Trophoblast cell (in vitro differentiated cells and primary cell): ENCODE measurements around the gene PRPF18.

ENCODE experiments used
- DNase-seq, 2 donors: peaks; one replicate each; pipeline ENCODE4 v3.0.0-alpha.2; 2016
- H2AFZ ChIP-seq: 2 replicates; pipeline ENCODE4 v1.6.1; 2013; ENCODE audit warnings: low read length, moderate library complexity, mild to moderate bottlenecking; ENCODE audit not compliant: insufficient read depth, poor library complexity
- H2AK5ac ChIP-seq: 2 replicates; pipeline ENCODE4 v1.6.1; 2013; ENCODE audit warnings: mild to moderate bottlenecking, low read length
- H2BK120ac ChIP-seq: 2 replicates; pipeline ENCODE4 v1.6.1; 2013; ENCODE audit warnings: low read length, mild to moderate bottlenecking, moderate library complexity; ENCODE audit not compliant: insufficient read depth, poor library complexity
- H2BK12ac ChIP-seq: 2 replicates; pipeline ENCODE4 v1.6.1; 2013; ENCODE audit warnings: mild to moderate bottlenecking, low read length, moderate library complexity
- H2BK5ac ChIP-seq: 2 replicates; pipeline ENCODE4 v1.6.1; 2013; ENCODE audit warnings: low read length, low read depth, moderate library complexity, mild to moderate bottlenecking; ENCODE audit not compliant: poor library complexity
- H3K14ac ChIP-seq: 2 replicates; pipeline ENCODE4 v1.6.1; 2013; ENCODE audit warnings: mild to moderate bottlenecking, low read length
- H3K18ac ChIP-seq: 2 replicates; pipeline ENCODE4 v1.6.1; 2013; ENCODE audit warnings: mild to moderate bottlenecking, low read length
- H3K23ac ChIP-seq: 2 replicates; pipeline ENCODE4 v1.6.1; 2013; ENCODE audit warnings: low read length
- H3K27ac ChIP-seq: 2 replicates; pipeline ENCODE4 v1.5.1; 2013; ENCODE audit warnings: low read depth, mild to moderate bottlenecking, inconsistent platforms, low read length, moderate library complexity
- H3K27me3 ChIP-seq: 2 replicates; pipeline ENCODE4 v1.6.1; 2013; ENCODE audit warnings: inconsistent platforms, mild to moderate bottlenecking, low read length, moderate library complexity; ENCODE audit not compliant: insufficient read depth
- H3K36me3 ChIP-seq, 2 experiments: 1 replicate in 1 of 2; 2 replicates in 1 of 2; pipeline ENCODE4 v1.6.1; 2013; ENCODE audit warnings: low read length in 2 of 2, mild to moderate bottlenecking in 2 of 2, moderate library complexity in 1 of 2; ENCODE audit not compliant: insufficient read depth in 2 of 2, control insufficient read depth in 1 of 2
- H3K4ac ChIP-seq: 2 replicates; pipeline ENCODE4 v1.6.1; 2013; ENCODE audit warnings: low read depth, mild to moderate bottlenecking, low read length, moderate library complexity
- H3K4me1 ChIP-seq, 2 experiments: 1 replicate in 1 of 2; 2 replicates in 1 of 2; pipeline ENCODE4 v1.6.1; 2013; ENCODE audit warnings: low read length in 2 of 2, mild to moderate bottlenecking in 2 of 2, moderate library complexity in 1 of 2; ENCODE audit not compliant: insufficient read depth in 2 of 2, control insufficient read depth in 1 of 2
- H3K4me2 ChIP-seq: 2 replicates; pipeline ENCODE4 v1.6.1; 2013; ENCODE audit warnings: inconsistent platforms, mild to moderate bottlenecking, low read length, moderate library complexity
- H3K4me3 ChIP-seq: 2 replicates; pipeline ENCODE4 v1.5.1; 2013; ENCODE audit warnings: mild to moderate bottlenecking, low read depth, low read length, inconsistent platforms
- H3K79me1 ChIP-seq: one replicate; pipeline ENCODE4 v1.6.1; 2013; ENCODE audit warnings: low read length
- H3K79me2 ChIP-seq: 2 replicates; pipeline ENCODE4 v1.6.1; 2013; ENCODE audit warnings: low read length, mild to moderate bottlenecking; ENCODE audit not compliant: control insufficient read depth, insufficient read depth, poor library complexity
- H3K9ac ChIP-seq: 2 replicates; pipeline ENCODE4 v1.6.1; 2013; ENCODE audit warnings: mild to moderate bottlenecking, low read length
- H3K9me3 ChIP-seq: 2 replicates; pipeline ENCODE4 v1.6.1; 2013; ENCODE audit warnings: low read depth, mild to moderate bottlenecking, control low read depth, inconsistent platforms, low read length; ENCODE audit not compliant: insufficient read depth
- H4K12ac ChIP-seq: 2 replicates; pipeline ENCODE4 v1.6.1; 2013; ENCODE audit warnings: low read depth, mild to moderate bottlenecking, low read length, moderate library complexity
- H4K8ac ChIP-seq: 2 replicates; pipeline ENCODE4 v1.6.1; 2013; ENCODE audit warnings: low read depth, mild to moderate bottlenecking, low read length, moderate library complexity
- H4K91ac ChIP-seq: one replicate; pipeline ENCODE4 v1.6.1; 2013; ENCODE audit warnings: low read depth, mild to moderate bottlenecking, low read length, moderate library complexity
- WGBS: extraction: QIAGEN DNeasy Blood & Tissue Kit; methylation state at CpG from one replicate; pipeline ENCODE4 v1.1.7; 2013; ENCODE audit warnings: missing lambda C conversion rate; ENCODE audit not compliant: insufficient read length, insufficient coverage; ENCODE audit errors: extremely low coverage; 5-methylcytosine and 5-hydroxymethylcytosine counted together

Gene PRPF18

DNA sequence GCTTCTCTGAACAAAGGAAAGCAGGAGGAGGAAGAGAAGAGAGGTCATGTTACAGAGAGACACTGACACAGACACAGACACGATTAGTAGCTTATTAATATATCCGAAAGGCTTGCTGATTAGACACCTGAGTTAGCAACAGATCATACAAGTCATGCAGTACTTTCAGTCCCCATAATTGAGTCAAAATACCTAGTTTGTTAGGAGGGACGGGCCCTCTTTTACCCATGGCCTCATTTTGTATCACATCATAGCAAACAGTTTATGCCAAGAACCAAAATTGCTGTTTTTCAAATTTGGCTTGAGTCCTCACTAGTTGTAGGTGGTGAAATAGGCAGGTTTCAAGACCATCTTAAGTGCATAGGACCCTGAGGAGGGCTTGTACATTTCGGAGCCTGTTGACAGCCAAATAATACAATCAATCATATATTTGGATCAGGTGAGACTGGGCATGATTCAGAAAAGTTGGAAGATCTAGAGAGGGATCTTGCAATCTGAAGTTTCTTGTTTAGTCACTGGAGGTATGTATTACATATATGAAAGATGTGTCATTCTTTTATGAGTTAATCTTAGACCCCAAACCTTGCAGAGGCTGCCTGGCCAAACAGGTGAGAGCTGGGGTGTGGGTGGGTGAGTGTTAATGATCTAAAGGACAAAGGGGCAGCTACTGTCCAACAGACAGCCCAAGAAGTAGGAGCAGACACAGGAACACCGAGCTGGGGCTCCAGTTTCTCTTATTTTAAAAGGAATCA is 65.4 kb downstream of the PRPF18 start:
- no peak overlapping the region for H4K8ac ChIP-seq
- peaks cover 0 to 2% of the 10 kb centered on the region in 2 experiments for H3K4me1 ChIP-seq
- H3K14ac ChIP-seq = no peak overlapping the region
- no peak overlapping the region for H2BK120ac ChIP-seq
- no peak overlapping the region for H3K18ac ChIP-seq
- no peak overlapping the region for H2AK5ac ChIP-seq
- DNase-seq = no peak
- no peaks in the 10 kb centered on the region for H3K79me1 ChIP-seq
- H3K27ac ChIP-seq = no peak overlapping the region
- no peak overlapping the region for H3K4me3 ChIP-seq
- no peak overlapping the region for H2AFZ ChIP-seq
- H4K12ac ChIP-seq = no peak overlapping the region
- H3K79me2 ChIP-seq = no peaks in the 10 kb centered on the region
- H4K91ac ChIP-seq = no peak overlapping the region
- no peak overlapping the region for H2BK5ac ChIP-seq
- peaks cover 49 to 74% of the 10 kb centered on the region in 2 experiments for H3K36me3 ChIP-seq
- H3K9ac ChIP-seq = no peak overlapping the region
- no CpG with 5 or more reads among the region's 5 CpGs for WGBS
- no peak overlapping the region for H3K23ac ChIP-seq
- no peak overlapping the region for H2BK12ac ChIP-seq
- no peak overlapping the region for H3K4me2 ChIP-seq
- H3K27me3 ChIP-seq = no peaks in the 10 kb centered on the region
- H3K4ac ChIP-seq = no peak overlapping the region
- H3K9me3 ChIP-seq = peaks cover 3% of the 10 kb centered on the region

DNA sequence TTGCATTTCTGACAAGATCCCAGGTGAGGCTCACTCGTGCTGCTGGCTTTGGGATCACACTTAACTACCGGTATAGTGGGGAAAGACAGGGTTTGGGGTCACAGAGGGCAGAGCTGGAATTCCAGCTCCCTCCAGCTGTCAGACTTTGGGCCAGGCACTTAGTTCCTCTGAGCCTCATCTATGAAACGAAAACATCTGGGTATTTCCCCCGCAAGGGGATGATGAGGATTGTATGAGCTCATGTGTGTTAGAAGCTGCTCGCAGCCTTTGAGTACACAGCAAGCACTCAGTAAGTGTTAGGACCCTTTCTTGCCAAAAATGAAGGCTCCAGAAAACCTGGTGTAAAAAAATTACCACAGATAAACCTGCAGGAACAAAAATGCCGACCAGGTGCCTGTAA is 66.1 kb downstream of the PRPF18 start:
- H2BK12ac ChIP-seq = no peak overlapping the region
- H4K8ac ChIP-seq = no peak overlapping the region
- no peak overlapping the region for H3K18ac ChIP-seq
- peaks cover 0 to 2% of the 10 kb centered on the region in 2 experiments for H3K4me1 ChIP-seq
- no peak for DNase-seq
- H3K27ac ChIP-seq = no peak overlapping the region
- H4K91ac ChIP-seq = no peak overlapping the region
- H3K4me2 ChIP-seq = no peak overlapping the region
- peaks cover 52 to 74% of the 10 kb centered on the region in 2 experiments for H3K36me3 ChIP-seq
- no peak overlapping the region for H3K14ac ChIP-seq
- H3K23ac ChIP-seq = no peak overlapping the region
- H3K79me2 ChIP-seq = no peaks in the 10 kb centered on the region
- H2AK5ac ChIP-seq = no peak overlapping the region
- H3K4me3 ChIP-seq = no peak overlapping the region
- WGBS = no CpG with 5 or more reads among the region's 6 CpGs
- H3K4ac ChIP-seq = no peak overlapping the region
- no peak overlapping the region for H2BK120ac ChIP-seq
- no peaks in the 10 kb centered on the region for H3K79me1 ChIP-seq
- H4K12ac ChIP-seq = no peak overlapping the region
- H2AFZ ChIP-seq = no peak overlapping the region
- no peak overlapping the region for H2BK5ac ChIP-seq
- no peak overlapping the region for H3K9ac ChIP-seq
- no peaks in the 10 kb centered on the region for H3K27me3 ChIP-seq
- peaks cover 3% of the 10 kb centered on the region for H3K9me3 ChIP-seq

DNA sequence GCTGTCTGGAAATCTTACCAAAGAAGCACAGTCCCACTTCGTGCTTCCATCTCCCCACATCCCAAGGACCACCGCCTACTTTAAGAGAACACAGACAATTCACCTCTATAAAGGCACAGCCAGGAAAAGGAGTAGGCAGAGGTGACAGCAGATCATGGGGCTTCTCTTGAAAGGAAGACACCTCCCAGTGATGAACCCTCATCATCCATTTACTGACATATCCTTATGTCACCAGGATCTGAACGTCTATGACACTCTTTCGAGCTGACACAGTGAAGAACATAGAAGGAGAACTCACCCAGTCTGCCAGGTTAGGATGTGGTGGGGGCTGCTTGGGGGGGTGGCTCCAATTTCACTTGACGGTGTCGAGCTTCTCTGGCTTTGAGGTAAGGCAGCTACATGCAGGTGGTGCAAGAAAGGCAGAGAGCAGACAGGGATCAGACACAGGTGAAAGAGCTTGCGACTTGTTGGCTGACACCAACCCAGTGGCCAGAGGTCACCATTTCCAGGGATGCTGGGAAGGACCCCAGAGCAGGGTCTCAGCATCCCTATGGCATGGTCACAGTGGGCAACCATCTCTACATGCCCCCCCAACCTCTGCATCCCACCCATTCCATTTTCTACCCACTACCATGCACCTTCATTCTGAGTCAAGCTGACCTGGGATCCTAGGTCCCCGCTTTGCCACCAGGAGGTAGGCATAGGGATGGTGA is 67.5 kb downstream of the PRPF18 start:
- H3K9me3 ChIP-seq = peaks cover 3% of the 10 kb centered on the region
- H4K8ac ChIP-seq = no peak overlapping the region
- no peak overlapping the region for H2BK5ac ChIP-seq
- H3K4me1 ChIP-seq = peaks cover 0 to 2% of the 10 kb centered on the region in 2 experiments
- H2BK120ac ChIP-seq = no peak overlapping the region
- H3K9ac ChIP-seq = no peak overlapping the region
- no peak overlapping the region for H4K12ac ChIP-seq
- H3K27me3 ChIP-seq = no peaks in the 10 kb centered on the region
- H3K4me2 ChIP-seq = no peak overlapping the region
- H2AFZ ChIP-seq = no peak overlapping the region
- no peaks in the 10 kb centered on the region for H3K79me2 ChIP-seq
- H3K36me3 ChIP-seq = peaks cover 54 to 75% of the 10 kb centered on the region in 2 experiments
- H3K23ac ChIP-seq = no peak overlapping the region
- H3K4ac ChIP-seq = no peak overlapping the region
- no peak for DNase-seq
- no peak overlapping the region for H3K4me3 ChIP-seq
- no peak overlapping the region for H4K91ac ChIP-seq
- no peak overlapping the region for H2AK5ac ChIP-seq
- H3K27ac ChIP-seq = no peak overlapping the region
- no peak overlapping the region for H2BK12ac ChIP-seq
- H3K18ac ChIP-seq = no peak overlapping the region
- no peaks in the 10 kb centered on the region for H3K79me1 ChIP-seq
- WGBS = no CpG with 5 or more reads among the region's 8 CpGs
- H3K14ac ChIP-seq = no peak overlapping the region

DNA sequence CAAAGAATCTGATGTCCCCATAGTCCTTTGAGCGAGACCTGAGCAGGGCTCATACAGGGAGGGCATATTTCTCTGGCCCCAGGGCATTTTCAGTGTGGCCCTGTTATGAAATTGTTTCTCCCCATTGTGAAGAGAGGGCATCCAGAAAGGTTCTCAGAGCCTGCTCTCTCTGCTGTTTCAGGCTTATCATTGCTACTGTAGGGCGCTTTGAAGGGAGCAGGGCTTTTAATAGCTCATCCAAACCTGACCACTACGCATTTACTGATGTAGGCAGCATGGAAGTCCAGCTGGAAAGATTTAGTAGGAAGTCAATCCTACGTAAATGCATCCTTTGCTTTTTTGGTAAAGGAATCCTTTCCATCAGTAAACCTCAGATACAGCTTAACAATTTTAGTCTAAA is 68.1 kb downstream of the PRPF18 start:
- Histone ChIP-seq H3K23ac (no peak overlapping the region), H3K36me3 (peaks cover 56 to 76% of the 10 kb centered on the region in 2 experiments), H4K91ac (no peak overlapping the region), H3K27me3 (no peaks in the 10 kb centered on the region), H2BK5ac (no peak overlapping the region), H3K4me1 (peaks cover 0 to 2% of the 10 kb centered on the region in 2 experiments), H3K18ac (no peak overlapping the region), H2BK120ac (no peak overlapping the region), H3K9me3 (peaks cover 3% of the 10 kb centered on the region), H2AK5ac (no peak overlapping the region), H3K79me1 (no peaks in the 10 kb centered on the region), H2AFZ (no peak overlapping the region), H3K4me2 (no peak overlapping the region), H3K14ac (no peak overlapping the region), H3K9ac (no peak overlapping the region), H3K27ac (no peak overlapping the region), H3K4ac (no peak overlapping the region), H4K12ac (no peak overlapping the region), H3K79me2 (no peaks in the 10 kb centered on the region), H3K4me3 (no peak overlapping the region), H4K8ac (no peak overlapping the region), H2BK12ac (no peak overlapping the region)
- no CpG with 5 or more reads among the region's 4 CpGs for WGBS
- no peak for DNase-seq
